Calu3 (cell line): ENCODE data around the gene MYH15. TPM values are rescaled to one million over a fixed set of nuclear protein-coding genes. Genes with fewer than 3 reads are reported as not detected.

ENCODE experiments used
- BruUV-seq: library from RNA; stranded (reverse); fragments of 400-500 nt; replicated peaks from 2 replicates; lab custom pipeline; 2021; lab: Mats Ljungman, UMichigan
- CTCF ChIA-PET: fragments of 300-600 bp; sonication (Branson Sonifier 250); formaldehyde crosslinking; loops from one replicate; lab custom pipeline; 2022; ENCODE audit warnings: antibody characterized with exemption; lab: Charles Lee
- DNase-seq: peaks from one replicate; pipeline ENCODE4 v3.0.0; 2022
- H3K27ac Mint-ChIP-seq: one replicate; pipeline ENCODE4 v1.8.0; 2022; ENCODE audit warnings: mixed read lengths; ENCODE audit not compliant: unreplicated experiment
- H3K27me3 Mint-ChIP-seq: one replicate; pipeline ENCODE4 v1.8.0; 2022; ENCODE audit warnings: mixed read lengths; ENCODE audit not compliant: unreplicated experiment
- H3K36me3 Mint-ChIP-seq: one replicate; pipeline ENCODE4 v1.8.0; 2022; ENCODE audit warnings: mild to moderate bottlenecking, moderate library complexity, mixed read lengths; ENCODE audit not compliant: insufficient read depth, unreplicated experiment
- H3K4me1 Mint-ChIP-seq: one replicate; pipeline ENCODE4 v1.8.0; 2022; ENCODE audit warnings: mild to moderate bottlenecking, low read depth, mixed read lengths; ENCODE audit not compliant: unreplicated experiment
- H3K4me3 Mint-ChIP-seq: one replicate; pipeline ENCODE4 v1.8.0; 2022; ENCODE audit warnings: mild to moderate bottlenecking, low read depth, moderate library complexity, mixed read lengths; ENCODE audit not compliant: unreplicated experiment
- H3K9me3 Mint-ChIP-seq: one replicate; pipeline ENCODE4 v1.8.0; 2022; ENCODE audit warnings: low read depth, mixed read lengths; ENCODE audit not compliant: unreplicated experiment
- CTCF ChIP-seq: fragments of 200-600 bp; IDR thresholded peaks from one replicate; pipeline ENCODE4 v1.8.0; 2022; ENCODE audit warnings: antibody characterized with exemption; ENCODE audit not compliant: unreplicated experiment
- intact Hi-C: fragments of 100-400 bp; cut with micrococcal nuclease; formaldehyde crosslinking; loops from one replicate; pipeline ENCODE4 v1.10.0; 2022; ENCODE audit not compliant: unreplicated experiment
- total RNA-seq: library from RNA; stranded (reverse); gene quantifications from 2 replicates; pipeline ENCODE4 v1.2.3, GENCODE V29; 2022

The MYH15 gene
- total RNA-seq, 1 experiment from 2014 or later = 0.35 TPM

- intact Hi-C loops = loop anchor here (5.0 kb wide), 1 partner anchor 58 kb away; no protein-coding TSS in a partner anchor
- peaks cover 6% of the 10 kb centered on the region for H3K36me3 Mint-ChIP-seq
- no TSS peak for BruUV-seq
- H3K9me3 Mint-ChIP-seq = no peaks in the 10 kb centered on the region
- TF ChIP-seq CTCF = no peak
- DNase-seq = no peak
- no peak overlapping the region for H3K4me3 Mint-ChIP-seq
- CTCF ChIA-PET = no interaction called here
- H3K27me3 Mint-ChIP-seq = no peaks in the 10 kb centered on the region
- H3K27ac Mint-ChIP-seq = no peak overlapping the region
- peaks cover 21% of the 10 kb centered on the region for H3K4me1 Mint-ChIP-seq
Observed at GRCh38 chr3:108414007-108414406, 96.4 kb downstream of the MYH15 start.

DNA sequence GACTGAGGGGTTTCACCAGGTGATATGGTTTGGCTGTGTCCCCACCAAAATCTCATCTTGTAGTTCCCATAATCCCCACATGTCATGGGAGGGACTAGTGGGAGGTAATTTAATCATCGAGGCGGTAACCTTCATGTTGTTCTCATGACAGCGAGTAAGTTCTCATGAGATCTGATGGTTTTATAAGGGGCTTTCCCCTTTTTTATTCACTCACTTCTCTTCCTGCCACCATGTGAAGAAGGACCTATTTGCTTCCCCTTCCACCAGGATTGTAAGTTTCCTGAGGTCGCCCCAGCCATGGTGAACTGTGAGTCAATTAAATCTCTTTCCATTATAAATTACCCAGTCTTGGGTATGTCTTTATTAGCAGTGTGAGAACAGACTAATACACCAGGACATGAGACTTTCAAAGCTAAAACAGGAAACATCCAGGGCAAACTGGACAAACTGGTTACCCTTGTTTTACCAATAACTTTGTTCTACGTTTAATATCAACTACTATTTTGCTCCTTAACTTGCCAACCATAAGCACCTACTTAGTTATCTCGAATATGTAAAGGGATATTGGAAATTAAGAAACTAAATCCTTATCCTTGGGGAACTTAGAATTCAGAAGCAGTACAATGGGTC lies 98.2 kb downstream of the MYH15 start:
- Mint-ChIP-seq H3K36me3 (peaks cover 6% of the 10 kb centered on the region), H3K27me3 (no peaks in the 10 kb centered on the region), H3K9me3 (no peaks in the 10 kb centered on the region), H3K4me3 (peak overlapping the region; percentile 62), H3K4me1 (peaks cover 21% of the 10 kb centered on the region), H3K27ac (peak overlapping the region; percentile 72)
- intact Hi-C loops = loop anchor here (5.0 kb wide), 1 partner anchor 60 kb away; no protein-coding TSS in a partner anchor
- BruUV-seq = TSS peak; percentile 48
- CTCF ChIA-PET = no interaction called here
- DNase-seq = peak; percentile 39
- TF ChIP-seq CTCF = no peak

GRCh38 chr3:108410531-108410984 lies 99.8 kb downstream of the MYH15 start:
- no peak overlapping the region for H3K27ac Mint-ChIP-seq
- no peak for TF ChIP-seq CTCF
- BruUV-seq = no TSS peak
- H3K27me3 Mint-ChIP-seq = no peaks in the 10 kb centered on the region
- intact Hi-C loops = loop anchor here (5.0 kb wide), 1 partner anchor 62 kb away; no protein-coding TSS in a partner anchor
- no peaks in the 10 kb centered on the region for H3K9me3 Mint-ChIP-seq
- H3K36me3 Mint-ChIP-seq = peaks cover 6% of the 10 kb centered on the region
- no peak overlapping the region for H3K4me3 Mint-ChIP-seq
- H3K4me1 Mint-ChIP-seq = peaks cover 21% of the 10 kb centered on the region
- CTCF ChIA-PET = no interaction called here
- no peak for DNase-seq

GRCh38 chr3:108409800-108410178 lies 100.6 kb downstream of the MYH15 start:
- H3K27ac Mint-ChIP-seq = no peak overlapping the region
- CTCF ChIA-PET = no interaction called here
- no peaks in the 10 kb centered on the region for H3K27me3 Mint-ChIP-seq
- peaks cover 21% of the 10 kb centered on the region for H3K4me1 Mint-ChIP-seq
- TF ChIP-seq CTCF = no peak
- H3K4me3 Mint-ChIP-seq = no peak overlapping the region
- intact Hi-C loops = loop anchor here (5.0 to 10.0 kb wide), 3 partner anchors 63 to 475 kb away; partner anchors contain the start of gene IFT57
- no TSS peak for BruUV-seq
- DNase-seq = no peak
- H3K36me3 Mint-ChIP-seq = peaks cover 6% of the 10 kb centered on the region
- H3K9me3 Mint-ChIP-seq = no peaks in the 10 kb centered on the region
